HG03280 (cell line): Measurements from ENCODE around the gene OTUD1.
"Not testable (repeated sequence)": the region's sequence is repeated elsewhere in the genome, so short reads cannot be mapped to it uniquely, and the experiment has no call there.

Source experiments
- ATAC-seq: cut with Tn5 transposase; IDR thresholded peaks from one replicate; pipeline ENCODE4 v1.9.1; 2021; ENCODE audit warnings: mild to moderate bottlenecking, moderate library complexity; ENCODE audit not compliant: unreplicated experiment

Gene OTUD1

GRCh38 chr10:23438547-23439451 is at the start of gene OTUD1:
OTUD1 (plus strand) TSS chr10:23439075; CDS start chr10:23439458, 383 bp downstream.
- peak; percentile 85 for ATAC-seq

- not testable (repeated sequence) for ATAC-seq
These were observed 48.5 kb upstream of the OTUD1 start for GRCh38 chr10:23390408-23390807.

DNA sequence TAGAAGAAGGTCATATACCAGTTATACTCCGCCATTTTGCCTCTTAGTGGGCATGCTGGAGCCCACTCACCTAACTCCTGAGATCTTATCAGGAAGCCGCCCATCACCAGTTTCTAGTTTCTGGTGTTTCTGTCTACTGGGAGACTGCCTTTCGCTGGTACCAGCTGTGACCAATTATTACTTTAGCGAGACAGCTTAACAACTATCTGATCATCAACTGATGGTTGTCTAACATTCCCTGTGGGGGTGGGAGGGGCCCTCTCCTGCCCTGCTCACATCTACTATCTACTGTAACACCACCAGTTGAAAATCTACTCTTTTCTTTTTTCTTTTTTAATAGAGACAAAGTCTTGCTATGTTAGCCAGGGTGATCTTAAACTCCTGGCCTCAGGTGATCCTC is 48.1 kb upstream of the OTUD1 start:
- ATAC-seq: no peak

DNA sequence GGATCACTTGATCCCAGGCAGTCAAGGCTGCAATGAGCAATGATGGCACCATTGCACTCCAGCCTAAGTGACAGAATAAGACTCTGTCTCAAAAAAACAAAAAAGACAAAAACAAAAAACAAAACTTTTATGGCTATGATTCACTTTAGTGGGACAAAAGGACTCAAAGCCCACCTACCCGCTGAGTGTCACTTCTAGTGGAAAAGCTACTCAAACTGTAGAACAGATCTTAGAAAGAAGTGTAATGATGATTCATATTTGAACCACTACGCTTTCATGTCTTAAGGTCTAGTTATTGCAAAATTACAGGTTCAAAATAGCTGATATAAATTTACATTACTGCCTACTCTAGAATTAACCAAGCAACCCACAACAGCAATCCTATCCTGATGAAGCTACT is 47.1 kb upstream of the OTUD1 start:
- ATAC-seq: no peak

- ATAC-seq: no peak
These were observed 43.9 kb upstream of the OTUD1 start for GRCh38 chr10:23395017-23395416.

DNA sequence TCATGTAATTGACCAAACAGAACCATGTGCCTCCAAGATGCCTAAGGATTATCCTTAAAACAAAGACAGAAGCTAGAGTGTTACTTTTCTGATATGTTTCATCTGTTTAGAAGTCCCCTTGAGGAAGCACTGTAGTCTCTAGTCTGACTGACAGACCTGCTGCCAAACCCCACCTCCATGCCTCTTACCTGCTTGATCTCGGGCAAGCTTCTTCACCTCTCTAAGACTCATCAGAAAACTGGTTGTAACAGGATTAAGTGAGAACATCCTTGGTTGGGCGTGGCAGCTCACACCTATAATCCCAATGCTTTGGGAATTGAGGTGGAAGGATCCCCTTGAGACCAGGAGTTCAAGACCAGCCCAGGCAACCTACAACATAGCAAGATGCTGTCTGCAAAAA is 42.2 kb upstream of the OTUD1 start:
- no peak for ATAC-seq

DNA sequence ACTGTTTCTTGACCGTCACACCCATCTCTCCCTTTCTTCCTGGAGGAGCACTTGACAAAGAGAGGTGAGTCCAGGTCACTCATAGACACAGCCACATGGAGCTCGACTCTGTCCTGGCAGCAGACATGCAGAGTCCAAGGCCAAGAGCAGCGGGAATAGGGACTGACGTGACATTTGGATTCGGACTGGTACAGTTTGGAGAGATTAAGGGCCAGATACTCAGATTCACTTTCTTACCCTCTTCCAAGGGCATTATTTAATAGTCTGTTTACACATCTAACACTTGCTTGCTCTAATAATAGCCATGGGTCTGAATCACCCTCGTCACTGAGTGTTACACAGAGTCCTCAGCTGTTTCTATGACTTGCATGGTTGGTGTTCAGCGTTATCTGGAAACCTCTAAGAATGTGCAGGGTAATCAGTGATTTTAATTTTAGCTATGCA is 39.2 kb upstream of the OTUD1 start:
- ATAC-seq: no peak

- ATAC-seq: no peak
These were observed 36.0 kb upstream of the OTUD1 start for GRCh38 chr10:23402856-23403255.

DNA sequence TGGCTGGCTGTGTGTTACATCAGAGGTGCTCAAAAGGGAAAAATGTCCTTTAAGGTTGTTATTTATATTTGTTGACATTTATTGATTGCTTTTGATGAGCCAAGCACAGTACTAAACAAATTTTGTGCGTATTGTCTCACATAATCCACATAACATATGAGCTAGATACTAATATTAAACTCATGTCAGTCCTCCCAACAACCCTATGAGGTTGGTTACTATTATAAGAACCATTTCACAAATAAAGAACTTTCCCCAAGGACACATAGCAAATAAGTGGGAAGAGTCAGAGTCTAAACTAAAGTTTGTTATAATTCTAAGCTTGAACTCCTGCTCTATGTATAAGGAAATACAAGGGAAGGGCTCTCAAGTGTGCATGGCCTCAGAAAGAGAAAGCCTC is 35.6 kb upstream of the OTUD1 start:
- no peak for ATAC-seq

- no peak for ATAC-seq
These were observed 35.2 kb upstream of the OTUD1 start for GRCh38 chr10:23403719-23404118.

- no peak for ATAC-seq
These were observed 34.4 kb upstream of the OTUD1 start for GRCh38 chr10:23404461-23404980.

DNA sequence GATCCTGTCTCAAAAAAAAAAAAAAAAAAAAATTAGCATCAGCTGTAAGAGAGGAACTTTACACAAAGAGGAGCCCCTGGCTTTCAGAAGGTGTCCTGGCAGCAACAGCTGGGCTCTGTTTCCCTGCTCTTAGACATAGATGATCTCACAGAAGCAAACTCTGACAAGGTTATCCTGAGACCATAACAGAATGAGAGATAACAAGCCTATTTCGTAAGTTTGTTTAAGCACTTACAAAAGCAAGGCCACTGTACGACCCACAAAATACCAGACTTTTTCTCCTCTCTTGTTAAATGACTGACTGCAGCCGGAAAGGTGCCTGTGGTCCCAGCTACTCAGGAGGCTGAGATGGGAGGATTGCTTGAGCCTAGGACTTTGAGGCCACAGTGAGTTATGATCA is 33.3 kb upstream of the OTUD1 start:
- ATAC-seq: no peak

GRCh38 chr10:23406409-23406808 is 32.5 kb upstream of the OTUD1 start:
- no peak for ATAC-seq

DNA sequence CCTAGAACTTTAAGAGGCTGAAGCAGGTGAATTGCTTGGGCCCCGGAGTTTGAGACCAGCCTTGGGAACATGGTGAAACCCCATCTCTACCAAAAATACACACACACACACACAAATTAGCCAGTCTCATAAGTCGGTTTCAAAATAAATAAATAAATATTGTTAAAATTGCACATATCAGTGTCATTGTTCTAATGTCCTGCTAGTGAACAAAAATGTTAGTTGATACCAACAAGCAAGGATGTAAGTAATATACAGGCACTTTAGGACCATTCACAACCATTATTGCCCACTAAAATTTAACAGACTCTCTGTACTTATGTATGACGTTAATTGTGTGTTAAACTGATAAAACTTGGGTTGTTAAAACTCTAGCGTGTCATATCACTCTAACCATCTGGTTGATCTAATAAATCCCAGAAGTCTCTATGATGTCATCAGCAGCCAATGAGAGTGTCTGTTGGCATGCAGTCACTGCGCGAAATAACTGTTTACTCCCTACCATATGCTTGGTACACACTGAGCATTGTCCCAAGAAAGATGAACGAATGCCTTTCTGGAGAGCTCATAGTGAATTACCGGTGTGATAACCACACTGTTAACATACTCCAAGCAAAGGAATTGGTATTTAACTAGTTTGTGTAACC is 30.4 kb upstream of the OTUD1 start:
- ATAC-seq: no peak

GRCh38 chr10:23412223-23412622 is 26.7 kb upstream of the OTUD1 start:
- ATAC-seq: no peak

DNA sequence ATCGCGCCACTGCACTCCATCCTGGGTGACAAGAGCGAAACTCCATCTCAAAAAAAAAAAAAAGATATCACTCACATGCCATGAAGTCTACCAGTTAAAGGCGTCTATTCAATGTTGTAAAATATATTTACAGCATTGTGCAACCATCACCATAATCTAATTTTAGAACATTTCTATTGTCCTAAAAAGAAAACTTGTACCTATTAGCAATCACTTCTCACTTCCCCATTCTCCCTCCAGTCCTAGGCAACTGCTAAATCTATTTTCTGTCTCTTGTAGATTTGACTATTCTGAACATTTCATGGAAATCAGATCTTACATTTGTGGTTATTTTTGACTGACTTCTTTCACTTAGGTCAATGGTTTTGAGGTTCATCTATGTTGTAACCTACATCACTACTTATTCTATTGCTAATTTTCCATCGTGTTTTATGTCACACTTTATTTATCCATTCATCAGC is 25.2 kb upstream of the OTUD1 start:
- peak; percentile 82 for ATAC-seq

- ATAC-seq: no peak
These were observed 24.2 kb upstream of the OTUD1 start for GRCh38 chr10:23414658-23415057.

GRCh38 chr10:23417254-23417653 is 21.6 kb upstream of the OTUD1 start:
- no peak for ATAC-seq

- ATAC-seq: no peak
These were observed 20.7 kb upstream of the OTUD1 start for GRCh38 chr10:23418051-23418681.

DNA sequence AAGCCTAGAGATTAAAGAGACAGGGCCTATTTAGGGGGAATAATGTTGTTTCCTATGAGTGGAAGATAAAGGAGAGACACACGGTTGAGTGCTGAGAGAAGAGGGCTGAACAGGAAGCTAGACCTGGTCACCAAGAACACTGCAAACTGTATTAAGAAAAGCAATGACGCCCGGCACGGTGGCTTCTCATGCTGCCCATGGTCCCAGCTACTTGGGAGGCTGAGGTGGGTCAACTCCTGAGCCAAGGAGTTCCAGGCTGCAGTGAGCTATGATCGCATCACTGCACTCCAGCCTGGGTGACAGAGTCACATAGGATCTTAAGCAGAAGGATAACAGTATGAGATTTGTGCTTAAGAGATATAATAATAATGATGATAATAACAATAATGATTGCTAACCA is 19.7 kb upstream of the OTUD1 start:
- no peak for ATAC-seq

GRCh38 chr10:23419655-23420329 is 19.1 kb upstream of the OTUD1 start:
- no peak for ATAC-seq
